HG03558 (cell line): ENCODE results near the gene LMF1.
"Not testable (repeated sequence)": the region's sequence is repeated elsewhere in the genome, so short reads cannot be mapped to it uniquely, and the experiment has no call there.

ENCODE experiments used
- ATAC-seq: cut with Tn5 transposase; IDR thresholded peaks from one replicate; pipeline ENCODE4 v1.9.1; 2021; ENCODE audit warnings: moderate number of reproducible peaks; ENCODE audit not compliant: unreplicated experiment; ENCODE audit errors: extremely low read depth

LMF1 gene

GRCh38 chr16:821751-822150 is 149.0 kb downstream of the LMF1 start:
- no peak for ATAC-seq

- no peak for ATAC-seq
These were observed 150.0 kb downstream of the LMF1 start for GRCh38 chr16:820748-821147.

GRCh38 chr16:820044-820408 is 150.8 kb downstream of the LMF1 start:
- not testable (repeated sequence) for ATAC-seq

GRCh38 chr16:819336-820043 is 151.3 kb downstream of the LMF1 start:
- no peak for ATAC-seq

- ATAC-seq = no peak
These were observed 152.2 kb downstream of the LMF1 start for GRCh38 chr16:818592-818991.

- no peak for ATAC-seq
These were observed 152.7 kb downstream of the LMF1 start for GRCh38 chr16:818132-818531.

GRCh38 chr16:817001-817906 is 153.5 kb downstream of the LMF1 start:
- ATAC-seq = no peak

- ATAC-seq = no peak
These were observed 154.9 kb downstream of the LMF1 start for GRCh38 chr16:815861-816260.

- ATAC-seq = no peak
These were observed 155.8 kb downstream of the LMF1 start for GRCh38 chr16:814974-815373.

- ATAC-seq = no peak
These were observed 156.8 kb downstream of the LMF1 start for GRCh38 chr16:813916-814412.

- no peak for ATAC-seq
These were observed 157.4 kb downstream of the LMF1 start for GRCh38 chr16:813204-813915.

- ATAC-seq = no peak
These were observed 162.7 kb downstream of the LMF1 start for GRCh38 chr16:808085-808386.

GRCh38 chr16:807347-808084 is 163.3 kb downstream of the LMF1 start:
- ATAC-seq = peak; percentile 78

GRCh38 chr16:805474-805873 is 165.3 kb downstream of the LMF1 start:
- no peak for ATAC-seq

GRCh38 chr16:804193-805048 is 166.4 kb downstream of the LMF1 start:
- no peak for ATAC-seq

- no peak for ATAC-seq
These were observed 167.1 kb downstream of the LMF1 start for GRCh38 chr16:803754-804080.
